ENCODE results near the gene NDUFAF2. TPM values are rescaled to one million over a fixed set of nuclear protein-coding genes. Genes with fewer than 3 reads are reported as not detected.

NDUFAF2 gene
- total RNA-seq, 1 donor from 2014 or later: 20.0 TPM

GRCh38 chr5:61050292-61050691 lies 105.3 kb downstream of the NDUFAF2 start:
- no peaks in the 10 kb centered on the region for H3K36me3 ChIP-seq
- H3K27me3 ChIP-seq (ENCODE audit: low read depth): no peaks in the 10 kb centered on the region
- DNase-seq (no peak), ATAC-seq (no peak)
- H3K4me1 ChIP-seq: no peaks in the 10 kb centered on the region
- H3K27ac ChIP-seq: no peak overlapping the region
- intact Hi-C loops (cut with DNase I): no loop called here
- no peak for TF ChIP-seq CTCF (IDR thresholded peaks at IDR 0.05)
- H3K4me3 ChIP-seq: no peak overlapping the region
- no peaks in the 10 kb centered on the region for H3K9me3 ChIP-seq

- ATAC-seq (no peak), DNase-seq (no peak)
- intact Hi-C loops (cut with DNase I): no loop called here
- H3K27ac ChIP-seq: no peak overlapping the region
- no peaks in the 10 kb centered on the region for H3K9me3 ChIP-seq
- H3K4me1 ChIP-seq: no peaks in the 10 kb centered on the region
- no peaks in the 10 kb centered on the region for H3K36me3 ChIP-seq
- no peak overlapping the region for H3K4me3 ChIP-seq
- no peaks in the 10 kb centered on the region for H3K27me3 ChIP-seq (ENCODE audit: low read depth)
- TF ChIP-seq CTCF (IDR thresholded peaks at IDR 0.05): no peak
Measured at GRCh38 chr5:61051267-61051666, 106.3 kb downstream of the NDUFAF2 start.

- no peaks in the 10 kb centered on the region for H3K27me3 ChIP-seq (ENCODE audit: low read depth)
- H3K9me3 ChIP-seq: no peaks in the 10 kb centered on the region
- ATAC-seq: no peak
- no peak for DNase-seq
- H3K4me3 ChIP-seq: no peak overlapping the region
- no peaks in the 10 kb centered on the region for H3K4me1 ChIP-seq
- H3K27ac ChIP-seq: no peak overlapping the region
- intact Hi-C loops (cut with DNase I): no loop called here
- no peaks in the 10 kb centered on the region for H3K36me3 ChIP-seq
- no peak for TF ChIP-seq CTCF (IDR thresholded peaks at IDR 0.05)
Measured at GRCh38 chr5:61052882-61053281, 107.9 kb downstream of the NDUFAF2 start.

GRCh38 chr5:61053937-61054336 lies 108.9 kb downstream of the NDUFAF2 start:
- H3K9me3 ChIP-seq: no peaks in the 10 kb centered on the region
- no peaks in the 10 kb centered on the region for H3K27me3 ChIP-seq (ENCODE audit: low read depth)
- no peak overlapping the region for H3K27ac ChIP-seq
- no peaks in the 10 kb centered on the region for H3K36me3 ChIP-seq
- H3K4me3 ChIP-seq: no peak overlapping the region
- intact Hi-C loops (cut with DNase I): no loop called here
- no peak for DNase-seq
- TF ChIP-seq CTCF (IDR thresholded peaks at IDR 0.05): no peak
- H3K4me1 ChIP-seq: no peaks in the 10 kb centered on the region
- no peak for ATAC-seq

- intact Hi-C loops (cut with DNase I): no loop called here
- Histone ChIP-seq H3K36me3 (no peaks in the 10 kb centered on the region), H3K27me3 (ENCODE audit: low read depth) (no peaks in the 10 kb centered on the region), H3K4me1 (no peaks in the 10 kb centered on the region), H3K9me3 (no peaks in the 10 kb centered on the region), H3K4me3 (no peak overlapping the region), H3K27ac (no peak overlapping the region)
- ATAC-seq: peak; percentile 51 to 66
- no peak for DNase-seq
- TF ChIP-seq CTCF (IDR thresholded peaks at IDR 0.05): peak; percentile 65
Measured at GRCh38 chr5:61055434-61056006, 110.5 kb downstream of the NDUFAF2 start.

GRCh38 chr5:61059499-61059898 lies 114.5 kb downstream of the NDUFAF2 start:
- H3K27ac ChIP-seq: no peak overlapping the region
- no peak for ATAC-seq
- intact Hi-C loops (cut with DNase I): no loop called here
- no peaks in the 10 kb centered on the region for H3K9me3 ChIP-seq
- H3K27me3 ChIP-seq (ENCODE audit: low read depth): no peaks in the 10 kb centered on the region
- no peak for TF ChIP-seq CTCF (IDR thresholded peaks at IDR 0.05)
- no peaks in the 10 kb centered on the region for H3K36me3 ChIP-seq
- DNase-seq: no peak
- no peaks in the 10 kb centered on the region for H3K4me1 ChIP-seq
- H3K4me3 ChIP-seq: no peak overlapping the region
